ENCODE data around the gene ATRN.

DNA sequence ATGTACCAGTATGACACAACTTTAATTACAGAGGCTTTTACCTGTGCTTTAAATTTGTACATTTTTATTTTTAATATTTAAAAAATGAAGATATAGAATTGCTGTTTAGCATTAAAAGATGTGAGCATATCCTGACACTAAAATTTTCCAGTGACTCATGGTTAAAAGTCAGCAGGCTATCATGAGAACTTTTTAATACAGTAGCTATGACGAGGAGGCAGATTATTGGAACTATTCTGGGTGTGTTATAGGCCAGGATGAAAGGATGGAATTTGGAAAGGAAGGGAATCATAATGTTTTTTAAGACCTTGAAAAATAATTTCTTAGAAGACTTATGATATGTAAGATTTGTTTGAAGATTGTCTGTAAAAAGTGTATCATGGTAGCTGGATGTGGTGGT lies 101.3 kb downstream of the ATRN start:
- TF ChIP-seq CTCF (IDR thresholded peaks at IDR 0.05) (no peak), POLR2A (IDR thresholded peaks at IDR 0.05) (no peak), POLR2AphosphoS5 (IDR thresholded peaks at IDR 0.05) (no peak)
